ENCODE measurements around the gene SPOCK1.

The SPOCK1 gene

GRCh38 chr5:137176126-137176525 lies 323.0 kb downstream of the SPOCK1 start:
- no peak for ATAC-seq (ENCODE audit: insufficient read depth, low read depth)
- DNase-seq = no peak
- H3K36me3 ChIP-seq (ENCODE audit: insufficient read depth, low read length) = no peaks in the 10 kb centered on the region
- no peak overlapping the region for H3K4me3 ChIP-seq (ENCODE audit: low read depth in 1 of 2, low read length in 2 of 2)
- H2AFZ ChIP-seq (ENCODE audit: low read depth, low read length) = no peak overlapping the region
- H3K9ac ChIP-seq (ENCODE audit: low read depth, low read length) = no peak overlapping the region
- no peaks in the 10 kb centered on the region for H3K9me3 ChIP-seq (ENCODE audit: insufficient read depth, low read length, severe bottlenecking)
- no peak for TF ChIP-seq EZH2 (IDR thresholded peaks at IDR 0.05; ENCODE audit: borderline replicate concordance, low read depth, low read length, severe bottlenecking)
- TF ChIP-seq CTCF (IDR thresholded peaks at IDR 0.05; ENCODE audit: borderline replicate concordance, extremely low read depth, low read length, poor library complexity, severe bottlenecking) = no peak
- no peak overlapping the region for H3K27ac ChIP-seq (ENCODE audit: low read length)
- H4K20me1 ChIP-seq (ENCODE audit: insufficient read depth, low read length) = no peaks in the 10 kb centered on the region
- no peak overlapping the region for H3K4me2 ChIP-seq (ENCODE audit: insufficient read depth, low read length)
- H3K4me1 ChIP-seq (ENCODE audit: insufficient read depth, low read length) = no peaks in the 10 kb centered on the region
- peaks cover 4% of the 10 kb centered on the region for H3K27me3 ChIP-seq (ENCODE audit: insufficient read depth, low read length, poor library complexity)
- no peaks in the 10 kb centered on the region for H3K79me2 ChIP-seq (ENCODE audit: insufficient read depth, low read length)

GRCh38 chr5:137174196-137174595 lies 324.9 kb downstream of the SPOCK1 start:
- no peaks in the 10 kb centered on the region for H3K4me1 ChIP-seq (ENCODE audit: insufficient read depth, low read length)
- H3K27me3 ChIP-seq (ENCODE audit: insufficient read depth, low read length, poor library complexity) = peaks cover 4% of the 10 kb centered on the region
- no peaks in the 10 kb centered on the region for H3K9me3 ChIP-seq (ENCODE audit: insufficient read depth, low read length, severe bottlenecking)
- no peaks in the 10 kb centered on the region for H3K79me2 ChIP-seq (ENCODE audit: insufficient read depth, low read length)
- H4K20me1 ChIP-seq (ENCODE audit: insufficient read depth, low read length) = no peaks in the 10 kb centered on the region
- no peak overlapping the region for H3K27ac ChIP-seq (ENCODE audit: low read length)
- ATAC-seq (ENCODE audit: insufficient read depth, low read depth) (no peak), DNase-seq (no peak)
- H3K36me3 ChIP-seq (ENCODE audit: insufficient read depth, low read length) = no peaks in the 10 kb centered on the region
- TF ChIP-seq EZH2 (IDR thresholded peaks at IDR 0.05; ENCODE audit: borderline replicate concordance, low read depth, low read length, severe bottlenecking) (no peak), CTCF (IDR thresholded peaks at IDR 0.05; ENCODE audit: borderline replicate concordance, extremely low read depth, low read length, poor library complexity, severe bottlenecking) (no peak)
- no peak overlapping the region for H3K4me2 ChIP-seq (ENCODE audit: insufficient read depth, low read length)
- H2AFZ ChIP-seq (ENCODE audit: low read depth, low read length) = no peak overlapping the region
- no peak overlapping the region for H3K4me3 ChIP-seq (ENCODE audit: low read depth in 1 of 2, low read length in 2 of 2)
- H3K9ac ChIP-seq (ENCODE audit: low read depth, low read length) = no peak overlapping the region

DNA sequence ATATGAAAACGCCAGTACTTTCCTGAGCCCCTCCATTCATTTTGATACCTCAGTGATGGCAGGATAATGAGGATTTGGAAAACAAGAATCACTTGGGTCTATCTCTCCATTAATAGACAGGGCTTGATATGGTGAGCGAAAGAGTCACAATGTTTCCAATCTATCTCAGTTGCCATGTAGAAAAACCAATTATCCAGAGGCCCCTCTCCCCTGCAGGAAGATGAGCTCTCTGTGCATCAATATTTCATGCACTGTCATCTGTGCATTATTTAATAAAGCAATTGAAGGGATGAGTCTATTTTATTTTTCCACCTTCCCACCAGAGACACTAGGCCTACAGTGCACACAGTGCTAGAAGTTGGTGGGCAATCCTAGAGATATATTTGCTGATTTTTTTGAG lies 326.9 kb downstream of the SPOCK1 start:
- H4K20me1 ChIP-seq (ENCODE audit: insufficient read depth, low read length) = no peaks in the 10 kb centered on the region
- H3K27ac ChIP-seq (ENCODE audit: low read length) = no peak overlapping the region
- H3K36me3 ChIP-seq (ENCODE audit: insufficient read depth, low read length) = no peaks in the 10 kb centered on the region
- TF ChIP-seq EZH2 (IDR thresholded peaks at IDR 0.05; ENCODE audit: borderline replicate concordance, low read depth, low read length, severe bottlenecking) = no peak
- TF ChIP-seq CTCF (IDR thresholded peaks at IDR 0.05; ENCODE audit: borderline replicate concordance, extremely low read depth, low read length, poor library complexity, severe bottlenecking) = no peak
- no peak overlapping the region for H3K9ac ChIP-seq (ENCODE audit: low read depth, low read length)
- H3K4me1 ChIP-seq (ENCODE audit: insufficient read depth, low read length) = no peaks in the 10 kb centered on the region
- no peaks in the 10 kb centered on the region for H3K9me3 ChIP-seq (ENCODE audit: insufficient read depth, low read length, severe bottlenecking)
- no peaks in the 10 kb centered on the region for H3K79me2 ChIP-seq (ENCODE audit: insufficient read depth, low read length)
- no peak overlapping the region for H3K4me2 ChIP-seq (ENCODE audit: insufficient read depth, low read length)
- DNase-seq = no peak
- ATAC-seq (ENCODE audit: insufficient read depth, low read depth) = no peak
- H3K27me3 ChIP-seq (ENCODE audit: insufficient read depth, low read length, poor library complexity) = peaks cover 4% of the 10 kb centered on the region
- H2AFZ ChIP-seq (ENCODE audit: low read depth, low read length) = no peak overlapping the region
- no peak overlapping the region for H3K4me3 ChIP-seq (ENCODE audit: low read depth in 1 of 2, low read length in 2 of 2)

DNA sequence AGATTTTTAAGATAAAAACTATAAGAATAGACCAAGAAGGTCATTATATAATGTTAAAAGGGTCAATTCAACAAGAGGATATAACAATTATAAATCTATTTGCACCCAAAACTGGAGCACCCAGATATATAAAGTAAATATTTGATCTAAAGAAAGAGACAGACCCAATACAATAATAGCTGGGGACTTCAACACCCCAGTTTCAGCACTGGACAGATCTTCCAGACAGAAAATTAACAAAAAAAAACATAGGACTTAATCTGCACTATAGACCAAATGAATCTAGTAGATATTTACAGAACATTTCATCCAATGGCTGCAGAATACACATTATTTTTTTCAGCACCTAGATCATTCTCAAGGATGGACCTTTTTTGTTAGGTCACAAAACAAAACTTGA lies 331.9 kb downstream of the SPOCK1 start:
- TF ChIP-seq CTCF (IDR thresholded peaks at IDR 0.05; ENCODE audit: borderline replicate concordance, extremely low read depth, low read length, poor library complexity, severe bottlenecking) (no peak), EZH2 (IDR thresholded peaks at IDR 0.05; ENCODE audit: borderline replicate concordance, low read depth, low read length, severe bottlenecking) (no peak)

More for the DNA sequence above, 331.9 kb downstream of the SPOCK1 start:
- H2AFZ ChIP-seq (ENCODE audit: low read depth, low read length) = no peak overlapping the region
- no peak overlapping the region for H3K27ac ChIP-seq (ENCODE audit: low read length)
- no peak overlapping the region for H3K9ac ChIP-seq (ENCODE audit: low read depth, low read length)
- H4K20me1 ChIP-seq (ENCODE audit: insufficient read depth, low read length) = no peaks in the 10 kb centered on the region
- H3K79me2 ChIP-seq (ENCODE audit: insufficient read depth, low read length) = no peaks in the 10 kb centered on the region
- DNase-seq (no peak), ATAC-seq (ENCODE audit: insufficient read depth, low read depth) (no peak)
- no peak overlapping the region for H3K4me2 ChIP-seq (ENCODE audit: insufficient read depth, low read length)
- no peaks in the 10 kb centered on the region for H3K9me3 ChIP-seq (ENCODE audit: insufficient read depth, low read length, severe bottlenecking)
- H3K4me3 ChIP-seq (ENCODE audit: low read depth in 1 of 2, low read length in 2 of 2) = no peak overlapping the region
- no peaks in the 10 kb centered on the region for H3K36me3 ChIP-seq (ENCODE audit: insufficient read depth, low read length)
- H3K27me3 ChIP-seq (ENCODE audit: insufficient read depth, low read length, poor library complexity) = no peaks in the 10 kb centered on the region
- H3K4me1 ChIP-seq (ENCODE audit: insufficient read depth, low read length) = no peaks in the 10 kb centered on the region
